GM18907 (cell line): Measurements from ENCODE around the gene PHLDB1.
A peak's percentile ranks its signal among the peaks of the same experiment; 100 is the strongest.
"Not testable (repeated sequence)": the region's sequence is repeated elsewhere in the genome, so short reads cannot be mapped to it uniquely, and the experiment has no call there.

ENCODE experiments used
- ATAC-seq: cut with Tn5 transposase; IDR thresholded peaks from one replicate; pipeline ENCODE4 v1.9.1; 2021; ENCODE audit warnings: mild to moderate bottlenecking, moderate library complexity; ENCODE audit not compliant: unreplicated experiment

PHLDB1 gene

DNA sequence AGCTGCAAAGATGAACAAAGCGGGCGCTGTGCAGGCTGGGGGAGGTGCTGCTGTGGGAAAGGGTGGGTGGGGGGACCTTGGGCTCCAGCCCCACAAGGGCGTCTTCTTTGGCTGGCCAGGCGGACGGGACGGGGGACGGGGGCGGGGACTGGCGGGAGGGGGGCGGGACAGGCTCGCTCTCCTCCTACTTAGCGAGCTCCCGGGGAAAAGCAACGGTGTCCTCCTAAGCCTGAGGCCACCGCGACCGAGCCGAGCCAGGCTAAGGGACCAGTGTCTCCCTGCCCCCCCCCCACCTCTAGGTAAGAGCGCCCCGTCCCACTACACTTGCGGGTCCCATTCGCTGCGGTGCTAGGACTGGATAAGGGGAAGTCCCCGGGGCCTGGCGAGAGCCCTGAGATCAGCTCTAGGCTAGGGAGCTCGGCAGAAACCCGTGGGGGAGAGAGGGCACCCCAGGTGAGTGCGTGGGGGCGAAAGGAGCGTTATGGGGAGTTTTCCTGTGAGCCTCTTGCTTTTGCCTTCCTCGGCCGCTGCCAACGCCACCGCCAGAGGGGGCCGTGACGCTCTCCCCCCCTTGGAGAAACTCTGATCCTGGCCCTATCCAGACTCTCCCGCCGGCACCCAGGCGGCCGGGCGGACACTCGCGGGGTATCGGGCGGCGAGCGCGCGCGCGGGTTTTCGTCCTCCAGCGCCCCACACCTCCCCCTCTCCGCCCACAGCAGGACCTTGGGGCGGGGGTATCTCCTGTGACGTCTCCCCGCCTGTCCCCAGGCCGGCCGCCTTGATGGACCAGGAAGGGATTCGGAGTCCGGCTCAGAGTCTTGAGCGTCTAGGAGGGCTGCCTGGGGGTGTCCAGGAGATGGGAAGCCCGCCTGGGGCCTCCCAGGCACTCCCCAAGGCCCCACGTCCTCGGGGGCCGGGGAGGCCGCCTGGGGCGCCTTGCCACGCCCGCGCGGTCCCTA, at the start of gene PHLDB1:
PHLDB1 (plus strand) TSS at position 215 of the 959 bp plus-strand sequence. CDS start 6,222 bp downstream, outside the sequence.
- ATAC-seq: no peak

GRCh38 chr11:118560806-118561205, 46.6 kb upstream of the PHLDB1 start:
- no peak for ATAC-seq

- ATAC-seq: no peak
Observed at GRCh38 chr11:118565051-118565450, 42.4 kb upstream of the PHLDB1 start.

- ATAC-seq: no peak
Observed at GRCh38 chr11:118569670-118570069, 37.7 kb upstream of the PHLDB1 start.

DNA sequence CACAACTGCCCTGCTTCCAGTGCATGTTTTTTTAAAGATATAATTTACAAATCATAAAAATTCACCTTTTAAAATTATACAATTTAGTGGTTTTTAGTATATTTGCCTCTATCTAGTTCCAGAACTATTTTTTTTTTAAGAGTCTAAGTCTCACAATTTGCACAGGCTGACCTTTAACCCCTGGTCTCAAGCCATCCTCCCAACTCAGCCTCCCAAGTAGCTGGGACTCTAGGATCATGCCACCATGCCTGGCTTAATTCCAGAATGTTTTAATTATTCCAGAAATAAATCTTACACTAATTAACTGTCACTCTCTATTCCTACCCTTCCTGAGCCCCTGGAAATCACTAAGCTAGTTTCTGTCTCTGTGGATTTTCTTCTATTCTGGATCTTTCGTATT, 36.6 kb upstream of the PHLDB1 start:
- no peak for ATAC-seq

- ATAC-seq: not testable (repeated sequence)
Observed at GRCh38 chr11:118571701-118572060, 35.7 kb upstream of the PHLDB1 start.

GRCh38 chr11:118572061-118572980, 35.1 kb upstream of the PHLDB1 start, which contains the start of gene ARCN1:
Gene ARCN1 (plus strand): TSS chr11:118572409. CDS start chr11:118572548, 139 bp downstream.
- ATAC-seq: peak; percentile 71

DNA sequence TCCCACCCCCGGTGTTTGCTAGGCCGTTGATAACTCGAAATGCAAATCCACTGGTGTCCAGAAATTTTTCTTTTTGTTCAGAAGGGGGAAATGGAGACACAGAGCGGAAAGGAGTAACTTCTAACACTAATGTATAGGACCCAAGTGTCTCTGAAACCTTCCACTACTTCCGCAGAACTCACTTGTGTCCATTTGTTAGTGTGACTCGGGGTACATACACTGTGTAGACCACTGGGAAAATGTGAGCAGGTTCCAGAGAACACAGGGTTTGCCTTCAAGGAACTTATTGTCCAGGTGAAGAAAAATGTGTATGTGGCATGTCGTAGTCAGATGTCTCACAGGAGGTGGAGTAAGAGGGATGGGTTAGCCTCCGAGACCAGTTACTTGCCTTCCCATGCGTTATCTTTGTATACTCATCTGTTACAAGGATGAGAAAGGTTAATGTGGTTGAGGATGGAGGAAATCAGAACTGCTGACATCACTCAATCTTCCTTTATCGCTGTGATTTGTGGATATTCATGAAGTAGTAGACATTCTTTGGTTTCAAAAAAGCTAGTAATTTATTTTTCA, 34.3 kb upstream of the PHLDB1 start:
- peak; percentile 22 for ATAC-seq

- no peak for ATAC-seq
Observed at GRCh38 chr11:118574636-118575035, 32.8 kb upstream of the PHLDB1 start.

- not testable (repeated sequence) for ATAC-seq
Observed at GRCh38 chr11:118577995-118578394, 29.4 kb upstream of the PHLDB1 start.

- ATAC-seq: no peak
Observed at GRCh38 chr11:118581057-118581456, 26.4 kb upstream of the PHLDB1 start.

DNA sequence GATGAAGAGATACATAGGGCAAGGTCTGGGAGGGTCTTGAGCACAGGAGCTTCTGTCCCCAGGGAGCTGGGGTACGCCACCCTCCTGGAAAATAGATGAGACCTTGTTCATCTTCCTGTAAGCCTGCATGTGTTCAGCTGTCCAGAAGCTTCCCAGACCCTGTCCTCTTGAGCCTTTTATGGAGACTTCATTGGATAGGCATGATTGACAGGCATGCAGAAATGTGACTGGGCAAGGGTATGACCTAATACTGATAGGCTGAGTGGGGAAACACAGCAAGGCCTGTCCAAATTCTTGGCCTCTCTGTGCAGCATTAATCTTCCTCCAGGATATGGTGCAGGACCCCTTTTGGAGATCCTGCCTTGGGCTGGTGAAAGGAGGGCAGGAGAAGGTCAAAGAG, 19.5 kb upstream of the PHLDB1 start:
- ATAC-seq: no peak

DNA sequence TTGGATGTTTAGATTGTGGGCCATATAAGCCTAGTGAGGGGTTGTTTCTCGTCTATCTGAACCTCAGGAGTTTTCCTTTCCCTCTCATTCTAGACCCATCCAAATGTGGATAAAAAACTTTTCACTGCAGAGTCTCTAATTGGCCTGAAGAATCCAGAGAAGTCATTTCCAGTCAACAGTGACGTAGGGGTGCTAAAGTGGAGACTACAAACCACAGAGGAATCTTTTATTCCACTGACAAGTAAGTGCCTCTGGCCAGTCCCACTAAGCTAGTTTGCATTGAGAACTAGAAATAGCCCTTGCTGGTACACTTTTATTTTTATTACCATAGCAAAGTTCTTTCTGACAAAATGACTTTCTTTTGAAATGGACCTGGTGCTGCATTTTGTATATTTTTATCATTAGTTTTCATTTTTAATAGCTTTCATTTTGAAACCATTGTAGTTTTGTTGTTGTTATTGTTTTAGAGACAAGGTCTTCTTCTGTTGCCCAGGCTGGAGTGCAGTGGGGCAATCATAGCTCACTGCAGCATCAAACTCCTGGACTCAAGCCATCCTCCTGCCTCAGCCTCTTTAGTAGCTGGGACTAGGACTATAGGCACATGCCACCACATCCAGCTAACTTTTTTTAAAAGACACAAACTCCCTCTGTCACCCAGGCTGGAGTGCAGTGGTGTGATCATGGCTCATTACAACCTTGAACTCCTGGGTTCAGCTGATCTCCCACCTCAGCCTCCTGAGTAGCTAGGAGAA, 14.6 kb upstream of the PHLDB1 start:
- no peak for ATAC-seq

GRCh38 chr11:118594984-118595383, 12.4 kb upstream of the PHLDB1 start:
- not testable (repeated sequence) for ATAC-seq

GRCh38 chr11:118596224-118597146, 10.9 kb upstream of the PHLDB1 start:
- no peak for ATAC-seq

DNA sequence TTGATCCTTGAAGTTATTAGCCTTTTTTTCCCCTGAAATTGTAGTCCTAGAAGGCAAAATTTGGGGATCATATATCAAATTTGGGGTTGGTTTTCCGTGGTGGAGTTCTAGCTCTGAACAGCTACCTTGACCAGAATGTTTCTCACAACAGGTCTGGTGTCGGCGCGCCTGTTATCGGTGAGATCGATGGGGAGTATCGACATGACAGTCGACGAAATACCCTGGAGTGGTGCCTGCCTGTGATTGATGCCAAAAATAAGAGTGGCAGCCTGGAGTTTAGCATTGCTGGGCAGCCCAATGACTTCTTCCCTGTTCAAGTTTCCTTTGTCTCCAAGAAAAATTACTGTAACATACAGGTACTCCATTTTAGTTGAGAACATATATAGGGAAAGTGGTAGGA, 9.9 kb upstream of the PHLDB1 start:
- no peak for ATAC-seq

DNA sequence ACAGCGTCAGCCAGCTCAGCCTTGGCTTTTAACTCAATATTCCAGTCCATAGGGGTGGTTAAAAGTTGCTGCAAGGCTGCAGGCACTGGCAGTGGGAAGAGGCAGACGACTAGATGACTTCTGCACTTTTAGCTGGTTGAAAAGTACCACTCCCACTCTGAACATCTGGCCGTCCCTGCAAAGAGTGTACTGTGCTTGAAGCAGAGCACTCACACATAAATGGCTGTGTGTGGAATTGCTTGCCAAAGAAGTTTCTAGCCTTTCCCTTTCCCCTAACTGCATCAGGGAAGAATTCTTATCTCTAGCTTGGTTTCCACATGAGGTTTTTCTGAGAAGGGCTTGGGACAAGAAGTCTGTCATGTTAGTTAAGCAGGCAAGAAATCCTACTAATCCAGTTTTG, 5.1 kb upstream of the PHLDB1 start:
- no peak for ATAC-seq

GRCh38 chr11:118603709-118604108, 3.7 kb upstream of the PHLDB1 start:
- not testable (repeated sequence) for ATAC-seq

DNA sequence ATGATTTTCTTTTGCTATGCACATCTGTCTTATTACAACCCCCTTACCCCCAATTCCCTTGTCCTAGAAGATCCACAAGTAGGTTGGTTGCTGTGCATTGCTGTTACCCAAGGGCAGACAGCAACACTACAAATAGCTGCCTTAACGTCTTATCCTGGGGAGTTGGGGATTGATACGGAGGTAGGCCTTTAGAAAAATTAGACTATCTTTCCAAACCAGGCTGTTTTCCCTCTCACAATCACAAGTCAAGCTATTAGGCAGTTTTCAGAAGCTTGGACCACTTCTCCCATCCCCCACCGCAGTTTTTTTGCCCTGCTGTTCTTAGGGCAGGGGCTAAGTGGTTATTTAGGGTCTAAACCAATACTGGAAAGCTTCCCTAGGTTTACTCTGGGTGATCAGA, 2.8 kb upstream of the PHLDB1 start:
- no peak for ATAC-seq
